T47D (cell line): ENCODE measurements around the gene SOCS1.
"Not testable (repeated sequence)": the region's sequence is repeated elsewhere in the genome, so short reads cannot be mapped to it uniquely, and the experiment has no call there.

ENCODE experiments used
- DNase-seq, 2 experiments: peaks; one replicate each; pipeline versions ENCODE4 v3.0.0 to v3.0.0-alpha.2; 2011 to 2012; ENCODE audit warnings: low read depth in 1 of 2, low spot score in 1 of 2
- JUND ChIP-seq: IDR thresholded peaks from 2 replicates; pipeline ENCODE4 v1.6.1; 2012; ENCODE audit warnings: low read depth
- in situ Hi-C: cut with HindIII; loops from 2 replicates; pipeline ENCODE4 v1.10.0; 2016; ENCODE audit warnings: low sequenced_read_pairs, low pct_unique_long_range_greater_than_20kb

Gene SOCS1, protein sequence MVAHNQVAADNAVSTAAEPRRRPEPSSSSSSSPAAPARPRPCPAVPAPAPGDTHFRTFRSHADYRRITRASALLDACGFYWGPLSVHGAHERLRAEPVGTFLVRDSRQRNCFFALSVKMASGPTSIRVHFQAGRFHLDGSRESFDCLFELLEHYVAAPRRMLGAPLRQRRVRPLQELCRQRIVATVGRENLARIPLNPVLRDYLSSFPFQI

DNA sequence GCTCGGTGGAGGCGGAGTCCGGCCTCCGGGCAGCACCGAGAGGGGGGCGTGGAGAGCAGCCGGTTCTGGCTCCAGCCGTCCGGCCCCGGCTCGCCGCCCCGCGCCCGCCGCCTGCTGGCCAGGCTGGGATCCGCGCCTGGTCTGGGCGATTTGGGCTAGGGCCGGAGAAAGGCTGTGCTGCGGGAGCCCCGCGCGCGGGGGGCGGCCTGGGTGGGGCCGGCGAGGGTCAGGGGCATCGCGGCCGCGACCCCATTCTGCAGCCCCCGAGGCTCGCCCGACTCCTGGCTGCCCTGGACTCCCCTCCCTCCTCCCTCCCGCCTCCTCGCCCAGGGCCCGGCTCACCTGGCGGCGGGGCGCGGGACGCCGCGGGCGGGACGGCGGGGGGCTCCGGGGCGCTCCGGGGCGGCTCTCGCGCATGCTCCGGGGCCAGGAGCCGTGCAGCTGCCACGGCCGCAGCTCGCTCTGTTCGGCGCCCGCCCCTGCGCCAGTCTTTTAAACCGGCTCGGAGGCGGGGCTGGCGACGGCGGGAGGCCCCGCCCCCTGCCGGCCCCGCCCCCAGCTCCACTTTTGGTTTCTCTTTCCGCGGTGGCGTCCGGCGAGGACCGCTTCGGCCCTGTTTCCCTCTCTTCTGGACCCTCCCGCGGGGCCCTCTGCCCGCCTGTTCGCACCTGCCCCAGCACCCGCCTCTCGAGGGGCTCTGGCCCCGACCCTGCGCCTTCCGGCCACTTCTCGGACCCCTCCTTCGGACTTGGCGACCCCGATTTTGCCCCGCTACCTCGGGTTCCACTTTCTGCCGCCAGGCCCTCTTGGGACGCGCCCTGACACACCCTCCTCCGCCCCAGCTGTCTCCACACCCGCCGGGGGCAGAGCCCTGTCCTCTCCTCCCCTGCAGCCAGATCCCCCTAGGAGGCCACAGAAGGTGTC is at the start of gene SOCS1:
Gene SOCS1 (minus strand): TSS at position 468 of the 924 bp plus-strand sequence. CDS start 726 bp downstream, outside the sequence.
- TF ChIP-seq JUND: no peak
- DNase-seq: peak; percentile 86 to 90
- in situ Hi-C loops: no loop called here

DNA sequence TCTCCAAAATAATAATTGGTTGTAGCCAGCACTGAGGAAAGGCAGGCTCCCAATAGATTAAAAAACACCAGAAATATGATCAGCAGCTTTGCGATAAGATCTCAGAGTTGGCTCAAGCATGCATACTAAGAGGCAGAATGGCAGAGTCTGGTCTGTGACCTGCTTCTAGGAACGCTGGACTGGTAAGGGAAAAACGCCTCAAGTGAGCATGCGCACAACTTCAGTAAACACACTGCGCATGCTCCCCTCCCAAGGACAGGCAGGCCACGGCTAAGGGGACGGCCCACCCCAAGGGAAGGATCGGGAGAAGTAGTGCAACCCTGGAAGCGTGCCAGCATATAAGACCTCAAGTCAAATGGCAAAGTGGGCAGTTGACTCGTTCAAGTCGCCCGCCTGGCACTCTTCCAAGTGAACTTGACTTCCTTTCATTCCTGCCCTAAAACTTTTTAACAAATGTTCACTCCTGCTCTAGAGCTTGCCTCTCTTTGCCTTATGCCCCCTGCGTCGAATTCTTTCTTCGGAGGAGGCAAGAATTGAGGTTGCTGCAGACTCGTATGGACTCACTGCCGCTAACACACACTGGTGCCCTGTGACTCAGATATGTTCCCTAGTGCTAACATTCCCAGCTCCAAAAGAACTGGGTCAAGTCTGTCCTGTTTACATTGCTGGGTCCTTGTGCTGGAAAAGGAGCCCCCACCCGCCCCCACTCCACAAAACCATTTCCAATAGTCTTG is 47.6 kb upstream of the SOCS1 start:
- peak; percentile 60 to 91 for DNase-seq
- TF ChIP-seq JUND: no peak
- in situ Hi-C loops: no loop called here

DNA sequence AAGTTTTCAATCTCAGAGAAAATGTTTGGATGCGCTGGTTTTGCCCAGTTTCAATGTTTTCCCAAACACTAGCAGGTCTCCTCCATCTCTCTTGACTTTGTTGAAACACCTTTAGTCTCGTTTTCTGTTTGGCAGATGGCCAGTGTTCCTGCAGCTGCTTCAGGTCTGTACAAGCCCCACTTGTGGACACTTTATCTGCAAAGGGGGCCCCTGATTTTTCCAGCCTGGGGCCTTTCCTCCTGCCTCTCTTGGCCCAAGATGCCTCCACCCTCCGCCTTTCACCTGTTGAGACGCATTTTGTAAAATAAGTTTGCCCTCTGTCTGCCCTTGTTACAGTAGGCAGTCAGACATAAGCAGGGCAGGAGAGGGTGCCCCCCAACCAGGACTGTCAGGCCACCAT is 47.0 kb upstream of the SOCS1 start:
- peak in 1 of 2 experiments; percentile 36 for DNase-seq
- in situ Hi-C loops: no loop called here

DNA sequence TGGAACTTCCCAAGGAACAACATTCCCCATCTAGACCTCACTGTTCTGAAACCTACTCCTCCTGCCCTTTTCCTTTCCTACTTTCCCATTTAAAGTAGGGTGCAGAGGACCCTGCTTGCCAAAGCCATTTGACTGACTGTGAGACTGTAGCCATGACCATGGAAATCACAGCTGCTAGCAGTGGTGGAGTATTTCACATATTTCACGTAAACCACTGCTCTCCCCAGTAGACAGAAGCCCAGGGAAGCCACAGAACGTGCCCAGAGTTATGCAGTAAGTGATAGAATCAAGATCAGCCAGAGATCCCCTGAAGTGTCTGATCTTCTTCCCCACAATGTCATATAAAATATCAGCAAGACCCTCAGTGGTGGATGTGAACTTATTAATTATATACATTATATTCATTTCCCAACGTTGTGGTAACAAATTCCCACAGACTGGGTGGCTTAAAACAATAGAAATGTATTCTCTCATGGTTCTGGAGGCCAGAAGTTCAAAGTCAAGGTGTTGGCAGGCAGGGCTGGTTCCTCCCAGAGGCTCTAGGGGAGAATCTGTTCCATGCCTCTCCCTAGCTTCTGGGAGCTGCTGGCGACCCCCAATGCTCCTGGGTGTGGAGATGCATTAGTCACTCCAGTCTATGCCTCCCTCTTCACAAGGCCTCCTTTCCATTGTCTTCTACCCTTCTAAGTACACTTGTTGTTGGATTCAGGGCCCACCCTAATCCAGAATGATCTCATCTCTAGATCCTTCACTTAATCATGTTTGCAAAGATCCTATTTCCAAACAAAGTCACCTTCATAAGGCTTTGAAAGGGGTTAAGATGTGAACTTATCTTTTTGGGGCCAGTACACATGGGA is 45.9 kb upstream of the SOCS1 start:
- DNase-seq: no peak
- in situ Hi-C loops: no loop called here
- no peak for TF ChIP-seq JUND

More for the DNA sequence above, 47.0 kb upstream of the SOCS1 start:
- no peak for TF ChIP-seq JUND

DNA sequence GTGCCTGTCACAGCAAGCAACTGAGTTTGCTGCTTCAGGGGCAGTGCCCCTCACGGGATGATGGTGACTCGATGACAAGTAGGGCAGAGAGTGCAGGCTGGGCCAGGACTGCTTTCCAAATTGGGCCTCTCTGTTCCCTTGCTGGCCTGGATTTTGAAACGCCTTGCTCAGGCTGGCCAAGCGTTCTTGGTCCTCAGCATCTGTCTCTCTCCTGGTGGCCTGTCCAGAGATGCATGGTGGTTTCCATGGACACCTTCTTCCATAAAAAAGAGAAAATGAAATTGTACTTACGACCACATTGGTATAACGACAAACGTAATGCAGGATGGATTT is 44.5 kb upstream of the SOCS1 start:
- no peak for DNase-seq
- no peak for TF ChIP-seq JUND
- in situ Hi-C loops: no loop called here

DNA sequence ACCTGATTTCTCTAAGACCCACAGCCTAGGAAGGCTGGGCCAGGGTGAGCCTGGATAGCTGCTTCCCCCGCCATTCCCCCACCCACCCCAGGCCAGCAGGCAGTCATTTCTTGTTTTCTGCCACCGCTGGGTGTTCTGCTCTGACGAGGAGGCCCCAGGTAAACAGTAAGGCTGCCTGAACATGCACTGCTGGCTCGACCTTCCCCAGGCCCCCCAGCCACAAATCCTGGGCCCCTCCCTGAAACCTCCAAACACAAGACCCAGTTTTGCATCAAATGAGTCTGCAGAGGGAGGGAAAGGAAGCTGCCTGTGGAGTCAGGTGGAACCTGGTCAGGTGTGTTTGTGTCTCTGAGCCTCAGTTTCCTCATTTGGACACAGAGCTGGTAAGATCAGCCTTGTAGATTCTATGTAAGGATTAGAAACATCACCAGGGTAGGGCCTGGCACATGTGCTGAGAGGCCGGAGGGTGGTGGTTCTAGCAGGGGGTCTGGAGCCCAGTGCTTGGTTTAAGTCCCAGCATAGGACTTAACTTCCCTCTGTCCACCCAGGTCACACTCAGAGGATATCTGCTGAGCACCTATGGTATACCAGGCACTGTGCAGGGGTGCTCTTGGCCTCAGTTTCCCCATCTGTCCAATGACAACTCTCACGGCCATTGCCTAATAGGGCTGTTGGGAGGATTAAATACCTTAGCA is 44.0 kb upstream of the SOCS1 start:
- no peak for DNase-seq
- in situ Hi-C loops: no loop called here
- no peak for TF ChIP-seq JUND

DNA sequence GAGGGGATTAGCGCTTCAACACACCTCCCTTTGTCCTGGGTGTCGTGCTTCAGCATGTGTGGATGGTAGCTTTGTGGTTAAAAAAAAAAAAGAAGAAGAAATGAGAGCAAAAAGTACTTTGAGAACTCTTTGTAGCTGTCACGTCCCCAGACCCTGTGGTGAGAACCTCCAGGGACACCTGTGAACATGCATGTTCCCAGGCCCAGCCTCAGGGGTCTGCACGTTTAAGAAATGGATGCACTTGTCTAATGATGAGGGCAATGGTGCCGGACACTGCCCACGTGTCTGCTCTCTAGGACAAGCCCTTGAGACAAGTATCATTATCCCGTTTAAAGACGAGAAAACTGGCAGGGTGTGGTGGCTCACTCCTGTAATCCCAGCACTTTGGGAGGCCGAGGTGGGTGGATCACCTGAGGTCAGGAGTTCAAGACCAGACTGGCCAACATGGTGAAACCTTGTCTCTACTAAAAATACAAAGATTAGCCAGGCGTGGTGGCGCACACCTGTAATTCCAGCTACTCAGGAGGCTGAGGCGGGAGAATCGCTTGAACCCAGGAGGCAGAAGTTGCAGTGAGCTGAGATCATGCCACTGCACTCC is 43.0 kb upstream of the SOCS1 start:
- in situ Hi-C loops, DNase-seq: not testable (repeated sequence)

DNA sequence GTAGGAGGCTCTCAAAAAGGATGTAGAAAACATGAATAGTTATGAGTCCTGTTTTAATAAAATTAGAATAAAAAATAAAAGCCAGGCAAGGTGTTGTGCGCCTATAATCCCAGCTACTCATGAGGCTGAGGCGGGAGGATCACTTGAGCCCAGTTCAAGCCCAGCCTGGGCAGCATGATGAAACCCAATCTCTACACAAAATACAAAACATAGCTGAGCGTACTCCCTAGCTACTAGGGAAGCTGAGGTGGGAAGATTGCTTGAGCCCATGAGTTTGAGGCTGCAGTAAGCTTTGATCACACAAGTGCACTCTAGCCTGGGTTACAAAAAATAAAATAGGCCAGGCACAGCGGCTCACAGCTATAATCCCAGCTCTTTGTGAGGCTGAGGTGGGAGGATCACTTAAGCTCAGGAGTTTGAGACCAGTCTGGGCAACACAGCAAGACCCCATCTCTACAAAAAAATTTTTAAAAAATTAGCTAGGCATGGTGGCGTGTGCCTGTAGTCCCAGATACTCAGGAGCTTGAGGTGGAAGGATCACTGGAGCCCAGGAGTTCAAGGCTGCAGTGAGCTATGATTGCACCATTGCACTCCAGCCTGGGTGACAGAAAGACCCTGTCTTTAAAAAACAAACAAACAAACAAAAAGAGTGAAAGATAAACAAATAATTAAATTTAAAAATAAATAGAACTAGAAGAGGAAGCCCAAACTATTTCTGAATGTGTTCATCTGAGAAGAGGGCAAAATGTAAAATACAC is 42.3 kb upstream of the SOCS1 start:
- in situ Hi-C loops: no loop called here
- DNase-seq: no peak
- no peak for TF ChIP-seq JUND

DNA sequence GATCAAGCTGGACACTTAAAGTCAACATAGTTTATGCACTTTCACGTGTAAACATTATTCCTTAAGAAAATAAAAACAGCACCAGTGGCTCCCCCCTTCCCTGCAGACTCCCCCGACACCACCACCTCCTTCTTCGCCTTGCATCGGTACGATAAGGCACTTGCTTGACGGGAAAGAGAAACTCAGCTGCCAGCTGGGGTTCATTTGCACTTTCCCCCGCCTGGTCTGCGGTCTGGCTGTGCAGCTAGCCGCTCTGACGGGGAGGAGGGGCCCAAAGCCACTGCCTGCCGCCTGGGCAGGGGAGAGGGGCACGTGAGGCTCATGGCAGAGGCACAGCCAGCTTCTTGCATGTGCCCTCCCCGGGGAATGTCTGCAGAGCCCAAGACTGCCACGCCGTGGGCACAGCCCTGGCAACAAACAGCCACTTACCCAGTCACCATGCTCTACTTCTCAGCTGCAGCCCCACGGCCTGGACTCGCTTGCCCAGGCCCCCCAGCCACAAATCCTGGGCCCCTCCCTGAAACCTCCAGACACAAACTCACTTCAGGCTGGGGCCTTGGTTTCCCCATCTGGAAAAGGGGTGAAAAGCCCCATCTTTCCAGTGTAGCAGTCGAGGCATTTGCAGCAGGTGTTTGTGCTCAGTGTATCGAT is 41.6 kb upstream of the SOCS1 start:
- peak in 1 of 2 experiments; percentile 67 for DNase-seq
- in situ Hi-C loops: no loop called here
- no peak for TF ChIP-seq JUND

DNA sequence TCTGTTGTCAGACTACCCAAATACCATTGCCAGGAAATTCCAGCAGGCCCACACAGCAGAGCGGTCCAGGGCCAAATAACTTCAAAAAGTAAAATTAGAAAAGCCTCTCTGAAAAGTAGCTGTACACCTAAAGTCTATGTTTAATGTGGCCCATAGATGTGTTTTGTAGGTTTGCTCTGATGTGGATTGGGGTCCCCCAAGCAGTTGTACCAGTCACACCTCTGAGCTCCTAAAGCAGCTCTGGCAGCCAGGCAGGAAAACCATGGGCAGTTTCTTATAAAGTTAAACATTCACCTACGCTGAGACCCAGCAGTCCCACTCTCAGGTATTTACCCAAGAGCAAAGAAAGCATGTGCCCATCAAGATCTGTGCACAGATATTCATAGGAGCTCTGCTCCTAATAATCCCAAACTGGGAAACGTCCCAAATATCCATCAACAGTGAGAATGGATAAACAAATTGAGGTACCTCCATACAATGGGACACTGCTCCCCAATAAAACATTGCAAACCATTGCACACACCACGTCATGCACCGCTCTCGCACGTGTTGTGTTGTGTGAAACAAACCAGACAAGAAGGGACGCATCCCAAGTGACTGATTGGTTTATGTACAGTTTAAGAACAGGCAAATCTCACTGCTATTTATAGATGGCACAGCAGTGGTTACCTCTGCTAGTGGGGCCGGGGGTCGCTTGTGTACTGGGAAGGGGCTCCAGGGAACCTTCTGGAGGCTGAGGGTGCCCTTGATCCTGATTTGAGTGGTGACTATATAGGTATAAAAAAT is 40.9 kb upstream of the SOCS1 start:
- no peak for TF ChIP-seq JUND
- DNase-seq: peak in 1 of 2 experiments; percentile 35
- in situ Hi-C loops: no loop called here
